Activated CD4-positive, alpha-beta memory T cell treated with anti-CD3 and anti-CD28 coated beads, Interleukin-2, amount 10 ng/mL, durations not matched to agents 7 days and 5 days (primary cell): Measurements from ENCODE around the gene AHSG. TPM values are rescaled to one million over a fixed set of nuclear protein-coding genes. Genes with fewer than 3 reads are reported as not detected.

Source experiments
- CTCF ChIA-PET: fragments of 350-600 bp; sonication (Branson Sonifier 250); formaldehyde crosslinking; loops from one replicate; lab custom pipeline; 2021; ENCODE audit warnings: antibody characterized with exemption, inconsistent platforms; lab: Charles Lee
- POLR2A ChIA-PET: fragments of 350-600 bp; sonication (Branson Sonifier 250); formaldehyde crosslinking; loops from one replicate; lab custom pipeline; 2021; ENCODE audit warnings: antibody characterized with exemption; lab: Charles Lee
- DNase-seq: peaks from one replicate; pipeline ENCODE4 v3.0.0-alpha.2; 2020
- H3K27ac Mint-ChIP-seq: one replicate; pipeline ENCODE4 v1.8.0; 2021; ENCODE audit warnings: mild to moderate bottlenecking, mixed read lengths
- H3K27me3 Mint-ChIP-seq: one replicate; pipeline ENCODE4 v1.8.0; 2021; ENCODE audit warnings: mixed read lengths
- H3K36me3 Mint-ChIP-seq: one replicate; pipeline ENCODE4 v1.8.0; 2021; ENCODE audit warnings: low read depth, mixed read lengths
- H3K4me1 Mint-ChIP-seq: one replicate; pipeline ENCODE4 v1.8.0; 2021; ENCODE audit warnings: mixed read lengths
- H3K4me3 Mint-ChIP-seq: one replicate; pipeline ENCODE4 v1.8.0; 2021; ENCODE audit warnings: mild to moderate bottlenecking, mixed read lengths
- H3K9me3 Mint-ChIP-seq: one replicate; pipeline ENCODE4 v1.8.0; 2021; ENCODE audit warnings: mixed read lengths
- total RNA-seq, 2 experiments: library from RNA; stranded (reverse); gene quantifications; one replicate each; pipeline ENCODE4 v1.2.3, GENCODE V29; 2021

The AHSG gene
- total RNA-seq, 2 experiments from 2014 or later: not detected

- Mint-ChIP-seq H3K27ac (no peak overlapping the region), H3K36me3 (no peaks in the 10 kb centered on the region), H3K4me3 (no peak overlapping the region), H3K9me3 (peaks cover 5% of the 10 kb centered on the region), H3K4me1 (peaks cover 4% of the 10 kb centered on the region), H3K27me3 (peaks cover 22% of the 10 kb centered on the region)
- CTCF ChIA-PET: no interaction called here
- DNase-seq: no peak
- POLR2A ChIA-PET: no interaction called here
These were observed 50.7 kb downstream of the AHSG start for GRCh38 chr3:186663361-186664118.

DNA sequence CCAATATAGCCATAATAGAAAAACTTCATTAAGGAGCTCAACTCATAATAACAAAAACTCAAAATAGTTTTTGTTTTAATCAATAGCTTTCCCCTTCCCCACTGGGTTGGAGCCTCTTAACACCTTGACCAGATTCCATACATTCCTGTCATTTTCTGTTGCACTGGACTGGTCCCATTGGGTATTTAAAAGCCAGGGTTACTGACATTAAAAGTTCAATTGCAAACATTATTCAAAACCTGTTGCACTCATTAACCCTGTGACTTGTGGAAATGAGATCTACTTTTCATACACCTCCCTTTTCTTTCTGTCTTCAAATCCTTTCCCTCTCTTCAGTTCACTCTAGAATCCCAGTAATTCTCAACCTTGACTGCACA is 51.2 kb downstream of the AHSG start:
- Mint-ChIP-seq H3K9me3 (peaks cover 5% of the 10 kb centered on the region), H3K4me3 (no peak overlapping the region), H3K27ac (no peak overlapping the region), H3K27me3 (peaks cover 18% of the 10 kb centered on the region), H3K36me3 (no peaks in the 10 kb centered on the region), H3K4me1 (peaks cover 7% of the 10 kb centered on the region)
- DNase-seq: no peak
- ChIA-PET POLR2A (no interaction called here), CTCF (no interaction called here)

DNA sequence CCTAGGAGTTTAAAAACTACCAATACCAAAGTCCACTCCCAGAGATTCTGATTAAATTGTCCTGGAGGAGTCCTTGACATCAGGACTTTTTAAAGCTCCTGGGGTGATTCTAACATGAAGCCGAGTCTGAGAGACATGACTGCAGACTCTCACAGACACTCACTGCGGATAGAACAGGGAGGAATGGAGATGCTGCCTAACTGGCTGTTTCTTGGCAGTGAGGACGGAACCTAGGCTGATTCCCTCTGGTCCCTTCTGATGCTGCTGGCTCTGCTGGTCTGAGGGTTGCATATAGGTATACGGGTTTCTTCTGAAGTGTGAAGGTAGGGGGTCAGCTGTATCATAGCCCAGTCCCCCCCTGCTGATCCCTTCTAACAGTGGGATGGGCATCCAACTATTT is 51.6 kb downstream of the AHSG start:
- H3K36me3 Mint-ChIP-seq: no peaks in the 10 kb centered on the region
- POLR2A ChIA-PET: no interaction called here
- DNase-seq: no peak

DNA sequence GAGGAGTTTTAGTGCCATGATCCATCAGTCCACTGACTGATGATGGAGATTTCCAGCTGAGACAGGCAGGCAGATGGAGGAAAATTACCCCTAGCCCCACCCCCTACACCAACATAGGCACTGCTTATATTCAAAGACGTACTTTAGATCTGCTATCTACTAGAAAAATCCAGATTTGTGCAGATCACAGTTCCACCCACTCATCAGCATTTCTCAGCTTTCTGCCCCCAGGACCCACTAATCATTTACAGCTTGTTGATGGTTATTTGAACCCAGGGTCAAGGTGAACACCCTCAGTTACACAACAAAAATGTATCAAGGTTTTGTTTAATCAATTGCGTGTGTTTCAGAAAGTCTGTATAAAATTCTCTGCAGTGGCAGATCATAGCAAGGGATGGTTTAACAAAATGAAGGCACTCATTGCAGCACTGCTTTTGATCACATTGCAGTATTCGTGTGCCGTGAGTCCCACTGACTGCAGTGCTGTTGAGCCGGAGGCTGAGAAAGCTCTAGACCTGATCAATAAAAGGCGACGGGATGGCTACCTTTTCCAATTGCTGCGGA is 52.8 kb downstream of the AHSG start, which contains the start of gene HRG:
HRG (plus strand) TSS at position 390 of the 564 bp plus-strand sequence; CDS start at position 408, 18 bp downstream.
- Mint-ChIP-seq H3K4me1 (peaks cover 19% of the 10 kb centered on the region), H3K9me3 (peaks cover 5% of the 10 kb centered on the region), H3K27me3 (peaks cover 14% of the 10 kb centered on the region), H3K27ac (no peak within 1 kb of the TSS), H3K4me3 (no peak within 1 kb of the TSS), H3K36me3 (no peaks in the 10 kb centered on the region)
- CTCF ChIA-PET: no interaction called here
- DNase-seq: no peak
- POLR2A ChIA-PET: no interaction called here

More for the DNA sequence above, 51.6 kb downstream of the AHSG start:
- H3K4me1 Mint-ChIP-seq: peaks cover 11% of the 10 kb centered on the region
- peaks cover 14% of the 10 kb centered on the region for H3K27me3 Mint-ChIP-seq
- no peak overlapping the region for H3K4me3 Mint-ChIP-seq
- H3K9me3 Mint-ChIP-seq: peaks cover 5% of the 10 kb centered on the region
- H3K27ac Mint-ChIP-seq: no peak overlapping the region
- CTCF ChIA-PET: no interaction called here

GRCh38 chr3:186668426-186668825 is 55.6 kb downstream of the AHSG start:
- H3K4me1 Mint-ChIP-seq: peaks cover 21% of the 10 kb centered on the region
- POLR2A ChIA-PET: interaction anchor here (0.9 kb wide), 1 partner anchor 115 kb away, joined by 4 read pairs; the partner anchor contains the start of gene EIF4A2
- H3K27ac Mint-ChIP-seq: no peak overlapping the region
- CTCF ChIA-PET: no interaction called here
- DNase-seq: no peak
- peaks cover 24% of the 10 kb centered on the region for H3K27me3 Mint-ChIP-seq
- peaks cover 5% of the 10 kb centered on the region for H3K9me3 Mint-ChIP-seq
- H3K4me3 Mint-ChIP-seq: no peak overlapping the region
- H3K36me3 Mint-ChIP-seq: no peaks in the 10 kb centered on the region

GRCh38 chr3:186669378-186670084 is 56.7 kb downstream of the AHSG start:
- ChIA-PET POLR2A (no interaction called here), CTCF (no interaction called here)
- DNase-seq: no peak
- no peak overlapping the region for H3K4me3 Mint-ChIP-seq
- peak overlapping the region; percentile 54 for H3K27ac Mint-ChIP-seq
- peaks cover 21% of the 10 kb centered on the region for H3K4me1 Mint-ChIP-seq
- H3K9me3 Mint-ChIP-seq: peaks cover 5% of the 10 kb centered on the region
- H3K36me3 Mint-ChIP-seq: no peaks in the 10 kb centered on the region
- H3K27me3 Mint-ChIP-seq: peaks cover 28% of the 10 kb centered on the region

GRCh38 chr3:186670155-186670554 is 57.3 kb downstream of the AHSG start:
- ChIA-PET POLR2A (no interaction called here), CTCF (no interaction called here)
- Mint-ChIP-seq H3K9me3 (peaks cover 5% of the 10 kb centered on the region), H3K4me1 (peaks cover 21% of the 10 kb centered on the region), H3K4me3 (no peak overlapping the region), H3K36me3 (no peaks in the 10 kb centered on the region), H3K27me3 (peaks cover 29% of the 10 kb centered on the region), H3K27ac (no peak overlapping the region)
- DNase-seq: no peak

Other genes with a start within 250 kb of the AHSG start
- gene CRYGS, start 68.7 kb upstream of the AHSG start, total RNA-seq: 1 to 10 TPM; 4.1 to 4.8 TPM
- gene TBCCD1, start 45.7 kb upstream of the AHSG start, total RNA-seq: 10 to 100 TPM; 11.9 to 13.5 TPM
- 10 to 100 TPM; 50.7 to 55.7 TPM for gene DNAJB11, start 42.3 kb upstream of the AHSG start, total RNA-seq
- gene FETUB, start 27.3 kb downstream of the AHSG start, total RNA-seq: not detected
- gene HRG, start 53.0 kb downstream of the AHSG start, total RNA-seq: not detected
- not detected for gene KNG1, start 104.3 kb downstream of the AHSG start, total RNA-seq
- gene EIF4A2, start 170.5 kb downstream of the AHSG start, total RNA-seq: 100 to 1,000 TPM; 385 to 388 TPM
- 10 to 100 TPM; 85.5 to 89.3 TPM for gene RFC4, start 193.4 kb downstream of the AHSG start, total RNA-seq
- not detected for gene ADIPOQ, start 229.7 kb downstream of the AHSG start, total RNA-seq